Right lobe of liver (tissue), 6 donors: ENCODE measurements around the gene HOXD8. TPM values are rescaled to one million over a fixed set of nuclear protein-coding genes. Genes with fewer than 3 reads are reported as not detected.

Experiments used
- ATAC-seq, 4 donors: fragments of 200-7000 bp; cut with Tn5 transposase; one replicate each; pipeline ENCODE4 v1.9.1; 2020; ENCODE audit warnings: mild to moderate bottlenecking in 4 of 4, moderate library complexity in 4 of 4
- DNase-seq, 3 donors: peaks; one replicate each; pipeline ENCODE4 v3.0.0-alpha.2; 2020
- H3K27ac ChIP-seq, 3 donors: fragments of 200-600 bp; one replicate each; pipeline ENCODE4 v1.8.0; 2022
- H3K27me3 ChIP-seq, 2 donors: fragments of 200-600 bp; one replicate each; pipeline ENCODE4 v1.8.0; 2022
- H3K36me3 ChIP-seq, 4 donors: fragments of 200-600 bp; sonication (generic) in 1 of 4; one replicate each; pipeline versions ENCODE4 v1.5.1 to v1.8.0; 2017 to 2022; ENCODE audit warnings: control low read depth in 1 of 4
- H3K4me1 ChIP-seq, 4 donors: fragments of 200-600 bp; sonication (generic) in 1 of 4; one replicate each; pipeline versions ENCODE4 v1.5.1 to v1.8.0; 2017 to 2022; ENCODE audit warnings: control low read depth in 1 of 4
- H3K4me3 ChIP-seq, 3 donors: fragments of 200-600 bp; one replicate each; pipeline ENCODE4 v1.8.0; 2022
- H3K9me3 ChIP-seq, 4 donors: fragments of 200-600 bp; sonication (generic) in 1 of 4; one replicate each; pipeline versions ENCODE4 v1.5.1 to v1.8.0; 2017 to 2022; ENCODE audit warnings: control low read depth in 1 of 4
- POLR2A ChIP-seq: fragments of 450-650 bp; IDR thresholded peaks from one replicate; pipeline ENCODE4 v1.6.1; 2017; ENCODE audit warnings: antibody characterized with exemption, mild to moderate bottlenecking
- whole genome bisulfite sequencing: methylation state at CpG from one replicate; pipeline ENCODE4 v1.1.6; 2018; ENCODE audit warnings: low coverage, low lambda C conversion rate; ENCODE audit not compliant: insufficient coverage; ENCODE audit errors: missing lambda C conversion rate; 5-methylcytosine and 5-hydroxymethylcytosine counted together
- intact Hi-C, 2 donors: fragments of 100-400 bp; cut with DNase I; formaldehyde crosslinking; loops; one replicate each; pipeline versions ENCODE4 v1.11.2 to v1.14.1; 2022
- total RNA-seq, 6 experiments: library from RNA; depleted of rRNA in 2 of 6; stranded (reverse); fragments of >200 nt in 2 of 6; fragmentation: NEBNext Ultra II Directional in 3 of 6; extraction: Animal tissue kit (Norgen Biotek cat#: 25700) in 3 of 6; gene quantifications; one replicate each; pipeline versions ENCODE4 v1.1.0 to v1.2.4, GENCODE V29; 2016 to 2023
- TF ChIP-seq, protein P1 (sequence below), 4 donors: fragments of 200-600 bp in 3 of 4; fragments of 450-650 bp in 1 of 4; IDR thresholded peaks; one replicate each; pipeline versions ENCODE4 v1.5.1 to v1.8.0; 2016 to 2022; ENCODE audit warnings: antibody characterized with exemption in 4 of 4, mild to moderate bottlenecking in 2 of 4
- donor health status: DM: no; HTN: yes; CAD: no.
- donor health status: DM: no; HTN: no; CAD: no.
- donor health status: DM: no; HTN: no; CAD: no.
- donor health status: DM: no; HTN: yes; CAD: no.
- donor health status: DM: no; HTN: yes; CAD: no.

Gene HOXD8
- total RNA-seq, 6 experiments from 2014 or later: 0.74 TPM; not detected in 5

DNA sequence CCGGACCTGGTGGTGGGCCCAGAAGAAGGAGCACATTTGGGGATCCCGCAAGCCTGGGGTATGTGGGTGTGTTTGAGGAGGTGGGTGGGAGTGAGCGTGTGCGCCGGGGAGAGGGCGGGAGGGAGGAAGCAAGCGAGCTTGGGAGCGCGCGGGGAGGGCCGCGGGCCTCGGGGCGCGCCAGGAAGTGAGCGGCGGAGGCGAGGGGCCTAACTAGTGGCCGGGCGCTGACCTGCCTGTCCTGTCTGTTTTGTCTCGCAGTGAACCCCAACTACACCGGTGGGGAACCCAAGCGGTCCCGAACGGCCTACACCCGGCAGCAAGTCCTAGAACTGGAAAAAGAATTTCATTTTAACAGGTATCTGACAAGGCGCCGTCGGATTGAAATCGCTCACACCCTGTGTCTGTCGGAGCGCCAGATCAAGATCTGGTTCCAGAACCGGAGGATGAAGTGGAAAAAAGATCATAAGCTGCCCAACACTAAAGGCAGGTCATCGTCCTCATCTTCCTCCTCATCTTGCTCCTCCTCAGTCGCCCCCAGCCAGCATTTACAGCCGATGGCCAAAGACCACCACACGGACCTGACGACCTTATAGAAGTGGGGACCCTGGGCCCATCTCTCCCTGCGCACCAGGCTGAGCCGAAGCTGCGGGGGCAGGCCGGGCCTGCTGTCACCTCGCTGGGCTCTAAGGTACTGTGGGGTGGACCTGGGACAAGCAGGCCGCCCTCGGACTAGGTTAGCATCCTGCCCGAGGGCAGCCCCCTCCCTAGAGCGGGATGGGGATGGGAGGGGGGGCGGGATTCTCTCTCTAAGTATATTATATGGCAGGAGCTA, 23.1 kb downstream of the HOXD8 start:
- ATAC-seq (no peak), DNase-seq (no peak)
- Histone ChIP-seq H3K36me3 (no peaks in the 10 kb centered on the region), H3K4me3 (no peak overlapping the region), H3K9me3 (no peaks in the 10 kb centered on the region), H3K27ac (no peak overlapping the region), H3K4me1 (peaks cover 0 to 4% (median 0%) of the 10 kb centered on the region in 4 donors), H3K27me3 (peaks cover 0 to 82% of the 10 kb centered on the region in 2 donors)
- WGBS: 4% methylated on average over 23 of the region's 48 CpGs
- intact Hi-C loops: no loop called here
- TF ChIP-seq, protein P1, sequence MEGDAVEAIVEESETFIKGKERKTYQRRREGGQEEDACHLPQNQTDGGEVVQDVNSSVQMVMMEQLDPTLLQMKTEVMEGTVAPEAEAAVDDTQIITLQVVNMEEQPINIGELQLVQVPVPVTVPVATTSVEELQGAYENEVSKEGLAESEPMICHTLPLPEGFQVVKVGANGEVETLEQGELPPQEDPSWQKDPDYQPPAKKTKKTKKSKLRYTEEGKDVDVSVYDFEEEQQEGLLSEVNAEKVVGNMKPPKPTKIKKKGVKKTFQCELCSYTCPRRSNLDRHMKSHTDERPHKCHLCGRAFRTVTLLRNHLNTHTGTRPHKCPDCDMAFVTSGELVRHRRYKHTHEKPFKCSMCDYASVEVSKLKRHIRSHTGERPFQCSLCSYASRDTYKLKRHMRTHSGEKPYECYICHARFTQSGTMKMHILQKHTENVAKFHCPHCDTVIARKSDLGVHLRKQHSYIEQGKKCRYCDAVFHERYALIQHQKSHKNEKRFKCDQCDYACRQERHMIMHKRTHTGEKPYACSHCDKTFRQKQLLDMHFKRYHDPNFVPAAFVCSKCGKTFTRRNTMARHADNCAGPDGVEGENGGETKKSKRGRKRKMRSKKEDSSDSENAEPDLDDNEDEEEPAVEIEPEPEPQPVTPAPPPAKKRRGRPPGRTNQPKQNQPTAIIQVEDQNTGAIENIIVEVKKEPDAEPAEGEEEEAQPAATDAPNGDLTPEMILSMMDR (IDR thresholded peaks at IDR 0.05): no peak
- TF ChIP-seq POLR2A: no peak

DNA sequence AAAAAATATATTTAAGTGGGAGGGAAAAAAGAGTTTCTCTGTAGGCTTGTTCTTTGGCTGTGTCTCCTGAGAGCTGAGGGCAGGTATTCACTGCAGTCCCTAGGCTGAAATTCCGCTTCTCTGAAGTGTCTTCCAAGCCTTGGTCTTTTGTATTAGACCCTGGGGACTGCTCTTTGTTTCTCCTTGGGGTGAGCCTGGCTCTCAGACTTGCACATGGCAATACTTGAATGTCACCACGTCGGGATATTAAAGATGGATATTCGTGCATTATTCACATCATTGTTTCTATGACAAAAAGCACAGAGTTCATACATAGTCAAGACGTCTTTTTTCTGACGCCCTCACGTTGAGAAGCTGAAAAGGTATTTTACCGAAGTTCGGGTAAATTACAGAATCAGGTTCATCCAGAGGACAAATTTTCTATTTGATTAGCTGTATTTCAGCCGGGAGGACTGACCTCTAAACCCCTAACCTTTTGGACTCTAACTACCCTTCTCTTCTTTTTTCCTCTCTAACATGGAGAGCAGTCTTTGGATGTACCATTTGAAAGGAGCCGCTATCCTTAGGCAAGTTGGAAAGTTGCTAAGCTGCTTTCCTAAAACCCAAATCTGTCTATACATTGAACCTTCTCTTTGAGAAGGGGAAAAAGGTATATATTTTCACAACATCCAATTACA, 25.2 kb downstream of the HOXD8 start:
- ATAC-seq (no peak), DNase-seq (no peak)
- no peak overlapping the region for H3K27ac ChIP-seq
- 15% methylated on average over 11 of the region's 11 CpGs for WGBS
- no peaks in the 10 kb centered on the region for H3K36me3 ChIP-seq
- no peak overlapping the region for H3K4me3 ChIP-seq
- TF ChIP-seq POLR2A: no peak
- TF ChIP-seq, protein P1 (IDR thresholded peaks at IDR 0.05): no peak
- intact Hi-C loops: no loop called here
- no peaks in the 10 kb centered on the region for H3K9me3 ChIP-seq
- peaks cover 0 to 78% of the 10 kb centered on the region in 2 donors for H3K27me3 ChIP-seq
- peaks cover 0 to 11% (median 0%) of the 10 kb centered on the region in 4 donors for H3K4me1 ChIP-seq

DNA sequence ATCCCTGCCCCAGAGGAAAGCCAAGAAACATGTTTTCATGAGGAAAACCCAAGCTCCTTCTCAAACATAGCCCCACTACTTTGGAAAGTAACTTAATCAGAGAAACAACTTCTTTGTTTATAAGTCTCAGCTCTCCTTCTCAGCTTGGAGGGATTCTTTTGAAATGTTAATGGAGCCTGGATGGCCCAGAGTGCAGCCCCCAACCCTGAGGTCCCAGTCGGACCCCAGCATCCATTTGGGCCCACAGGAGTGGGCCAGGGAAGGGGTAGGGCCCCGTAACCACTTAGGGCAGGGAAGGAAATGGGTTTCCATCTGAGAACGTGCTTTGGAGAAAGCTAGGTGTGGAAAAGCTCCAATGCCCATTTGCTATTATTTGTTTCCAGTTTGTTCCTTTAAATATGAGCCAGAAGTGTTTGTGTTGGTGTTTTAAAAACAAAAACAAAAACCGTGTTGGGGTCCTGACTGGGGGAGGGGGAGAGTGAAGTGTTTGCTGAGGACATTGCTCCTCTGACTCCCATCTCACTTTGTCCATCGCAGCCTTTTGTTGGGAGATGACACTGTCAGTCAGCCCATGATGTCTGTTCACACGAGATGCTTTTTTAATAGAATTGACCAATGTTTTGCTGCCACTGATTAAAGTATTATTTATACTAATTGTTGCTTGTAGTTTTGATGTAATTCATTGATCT, 26.0 kb downstream of the HOXD8 start:
- no peak overlapping the region for H3K4me3 ChIP-seq
- no peaks in the 10 kb centered on the region for H3K9me3 ChIP-seq
- H3K27ac ChIP-seq: no peak overlapping the region
- WGBS: 10% methylated on average over 6 of the region's 6 CpGs
- intact Hi-C loops: no loop called here
- peaks cover 0 to 19% (median 0%) of the 10 kb centered on the region in 4 donors for H3K4me1 ChIP-seq
- TF ChIP-seq, protein P1 (IDR thresholded peaks at IDR 0.05): no peak
- no peak for TF ChIP-seq POLR2A
- ATAC-seq (no peak), DNase-seq (no peak)
- H3K36me3 ChIP-seq: no peaks in the 10 kb centered on the region
- H3K27me3 ChIP-seq: peaks cover 0 to 73% of the 10 kb centered on the region in 2 donors

DNA sequence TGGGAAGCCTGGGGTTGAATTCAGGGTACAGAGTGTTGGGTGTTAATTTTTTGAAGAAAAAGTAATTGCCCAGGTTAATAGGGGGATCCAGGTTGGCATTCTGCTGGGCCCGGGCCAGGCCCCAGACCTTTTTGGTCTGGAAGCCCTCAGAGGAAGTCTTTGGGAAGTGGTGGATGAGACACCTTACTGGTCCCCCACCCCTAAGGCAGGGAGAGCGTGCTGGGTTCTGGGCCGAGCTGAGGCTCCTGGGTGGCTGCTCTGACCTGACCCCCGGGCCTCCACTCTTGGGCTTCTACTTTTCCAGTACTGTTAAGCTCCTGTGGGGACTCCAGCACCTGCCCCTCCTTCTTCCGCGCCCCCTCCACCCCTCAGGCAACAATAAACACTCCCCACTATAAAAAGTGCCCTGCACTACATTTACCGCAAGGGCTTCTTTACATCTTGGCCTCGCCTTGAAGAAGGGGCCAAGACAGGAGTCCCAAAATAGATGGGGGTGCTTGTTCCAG, 26.8 kb downstream of the HOXD8 start:
- no peak overlapping the region for H3K27ac ChIP-seq
- DNase-seq (no peak), ATAC-seq (no peak)
- WGBS: 15% methylated on average over 5 of the region's 8 CpGs
- H3K9me3 ChIP-seq: no peaks in the 10 kb centered on the region
- peaks cover 0 to 72% of the 10 kb centered on the region in 2 donors for H3K27me3 ChIP-seq
- intact Hi-C loops: no loop called here
- peaks cover 0 to 20% (median 0%) of the 10 kb centered on the region in 4 donors for H3K4me1 ChIP-seq
- H3K4me3 ChIP-seq: no peak overlapping the region
- no peaks in the 10 kb centered on the region for H3K36me3 ChIP-seq
- TF ChIP-seq, protein P1 (IDR thresholded peaks at IDR 0.05): no peak
- TF ChIP-seq POLR2A: no peak
